ENCODE data around the gene FBXO28. TPM values are rescaled to one million over a fixed set of nuclear protein-coding genes. Genes with fewer than 3 reads are reported as not detected.
"Not testable (repeated sequence)": the region's sequence is repeated elsewhere in the genome, so short reads cannot be mapped to it uniquely, and the experiment has no call there.

Gene FBXO28
- total and polyA plus RNA-seq, 5 donors from 2014 or later: 13.0 to 32.5 (median 16.2) TPM

- Histone ChIP-seq H3K27ac (ENCODE audit: insufficient read depth, low read length, poor library complexity, severe bottlenecking) (no peak overlapping the region), H3K4me1 (ENCODE audit: control insufficient read depth, insufficient read depth, low read length, poor library complexity, severe bottlenecking) (no peaks in the 10 kb centered on the region), H3K27me3 (ENCODE audit: control insufficient read depth, insufficient read depth, low read length) (peaks cover 14% of the 10 kb centered on the region), H3K4me3 (ENCODE audit: low read depth, low read length) (no peak overlapping the region), H3K9me3 (ENCODE audit: control insufficient read depth in 2 of 2, low read length in 2 of 2) (no peaks in the 10 kb centered on the region), H3K36me3 (ENCODE audit: control insufficient read depth, insufficient read depth, low read length) (no peaks in the 10 kb centered on the region)
- Mint-ChIP-seq H3K9me3 (peaks cover 0 to 3% (median 0%) of the 10 kb centered on the region in 7 donors), H3K4me1 (peaks cover 0 to 6% (median under 1%) of the 10 kb centered on the region in 4 donors), H3K4me3 (no peak overlapping the region), H3K27ac (no peak overlapping the region), H3K36me3 (no peaks in the 10 kb centered on the region), H3K27me3 (peaks cover 57% of the 10 kb centered on the region)
- ATAC-seq (ENCODE audit: low read depth in 2 of 2): no peak
- no peak for DNase-seq
Observed at GRCh38 chr1:224069138-224069537, 44.8 kb upstream of the FBXO28 start.

- no peak for ATAC-seq (ENCODE audit: low read depth in 2 of 2)
- peaks cover 0 to 3% (median 0%) of the 10 kb centered on the region in 7 donors for H3K9me3 Mint-ChIP-seq
- DNase-seq: no peak
- peaks cover 15% of the 10 kb centered on the region for H3K27me3 ChIP-seq (ENCODE audit: control insufficient read depth, insufficient read depth, low read length)
- no peaks in the 10 kb centered on the region for H3K36me3 ChIP-seq (ENCODE audit: control insufficient read depth, insufficient read depth, low read length)
- no peak overlapping the region for H3K4me3 Mint-ChIP-seq
- H3K4me1 Mint-ChIP-seq: no peaks in the 10 kb centered on the region
- H3K4me1 ChIP-seq (ENCODE audit: control insufficient read depth, insufficient read depth, low read length, poor library complexity, severe bottlenecking): no peaks in the 10 kb centered on the region
- no peak overlapping the region for H3K27ac Mint-ChIP-seq
- no peaks in the 10 kb centered on the region for H3K9me3 ChIP-seq (ENCODE audit: control insufficient read depth in 2 of 2, low read length in 2 of 2)
- no peak overlapping the region for H3K27ac ChIP-seq (ENCODE audit: insufficient read depth, low read length, poor library complexity, severe bottlenecking)
- H3K36me3 Mint-ChIP-seq: no peaks in the 10 kb centered on the region
- peaks cover 63% of the 10 kb centered on the region for H3K27me3 Mint-ChIP-seq
- no peak overlapping the region for H3K4me3 ChIP-seq (ENCODE audit: low read depth, low read length)
Observed at GRCh38 chr1:224070521-224070920, 43.4 kb upstream of the FBXO28 start.

DNA sequence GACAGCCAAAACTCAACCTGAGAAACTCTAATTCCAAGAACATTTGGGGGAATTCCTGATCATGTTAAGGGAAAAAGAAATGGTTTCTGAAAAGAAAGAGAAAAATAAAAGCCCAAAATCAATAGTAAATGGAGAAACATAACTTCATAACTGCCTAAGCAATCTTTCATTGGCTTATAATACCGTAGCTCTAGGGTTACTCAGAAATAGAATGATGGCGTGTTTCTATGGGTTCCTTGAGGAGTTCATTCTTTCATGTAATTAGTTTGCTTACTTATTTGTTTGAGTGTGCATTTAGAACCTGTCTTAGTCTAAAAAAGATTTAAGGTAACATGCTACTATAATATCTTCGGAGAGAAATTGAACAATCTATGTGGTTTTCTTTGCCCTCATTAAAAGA is 37.5 kb upstream of the FBXO28 start:
- DNase-seq (no peak), ATAC-seq (ENCODE audit: low read depth in 2 of 2) (no peak)
- no peak overlapping the region for H3K4me3 ChIP-seq (ENCODE audit: low read depth, low read length)
- H3K36me3 Mint-ChIP-seq: no peaks in the 10 kb centered on the region
- no peak overlapping the region for H3K27ac Mint-ChIP-seq
- H3K4me1 ChIP-seq (ENCODE audit: control insufficient read depth, insufficient read depth, low read length, poor library complexity, severe bottlenecking): no peaks in the 10 kb centered on the region
- H3K9me3 ChIP-seq (ENCODE audit: control insufficient read depth in 2 of 2, low read length in 2 of 2): no peaks in the 10 kb centered on the region
- peaks cover 41% of the 10 kb centered on the region for H3K27me3 Mint-ChIP-seq
- no peaks in the 10 kb centered on the region for H3K4me1 Mint-ChIP-seq
- H3K27me3 ChIP-seq (ENCODE audit: control insufficient read depth, insufficient read depth, low read length): peaks cover 15% of the 10 kb centered on the region
- no peaks in the 10 kb centered on the region for H3K36me3 ChIP-seq (ENCODE audit: control insufficient read depth, insufficient read depth, low read length)
- no peak overlapping the region for H3K27ac ChIP-seq (ENCODE audit: insufficient read depth, low read length, poor library complexity, severe bottlenecking)
- no peak overlapping the region for H3K4me3 Mint-ChIP-seq
- peaks cover 0 to 4% (median 0%) of the 10 kb centered on the region in 7 donors for H3K9me3 Mint-ChIP-seq

DNA sequence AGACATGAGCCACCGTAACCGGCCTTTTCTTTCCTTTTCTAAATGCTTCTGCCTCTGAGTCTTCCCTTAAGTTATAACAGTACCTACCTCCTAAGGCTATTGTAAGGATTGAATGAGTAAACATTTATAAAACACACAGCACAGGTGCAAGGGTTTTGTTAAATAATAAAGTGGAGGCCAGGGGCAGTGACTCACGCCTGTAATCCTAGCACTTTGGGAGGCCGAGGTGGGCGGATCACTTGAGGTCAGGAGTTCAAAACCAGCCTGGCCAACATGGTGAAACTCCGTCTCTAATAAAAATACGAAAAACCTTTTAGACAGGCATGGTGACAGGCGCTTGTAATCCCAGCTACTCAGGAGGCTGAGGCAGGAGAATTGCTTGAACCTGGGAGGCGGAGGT is 34.3 kb upstream of the FBXO28 start:
- not testable (repeated sequence) for H3K9me3 Mint-ChIP-seq; H3K36me3 Mint-ChIP-seq; H3K4me3 Mint-ChIP-seq; H3K9me3 ChIP-seq (ENCODE audit: control insufficient read depth in 2 of 2, low read length in 2 of 2); DNase-seq; H3K4me1 ChIP-seq (ENCODE audit: control insufficient read depth, insufficient read depth, low read length, poor library complexity, severe bottlenecking); H3K36me3 ChIP-seq (ENCODE audit: control insufficient read depth, insufficient read depth, low read length); H3K27ac ChIP-seq (ENCODE audit: insufficient read depth, low read length, poor library complexity, severe bottlenecking); H3K4me3 ChIP-seq (ENCODE audit: low read depth, low read length); H3K27ac Mint-ChIP-seq; H3K4me1 Mint-ChIP-seq; ATAC-seq (ENCODE audit: low read depth in 2 of 2)
- peaks cover 11% of the 10 kb centered on the region for H3K27me3 ChIP-seq (ENCODE audit: control insufficient read depth, insufficient read depth, low read length)
- peaks cover 30% of the 10 kb centered on the region for H3K27me3 Mint-ChIP-seq

GRCh38 chr1:224080115-224080774 is 33.7 kb upstream of the FBXO28 start:
- DNase-seq: no peak
- Histone ChIP-seq H3K4me3 (ENCODE audit: low read depth, low read length) (no peak overlapping the region), H3K9me3 (ENCODE audit: control insufficient read depth in 2 of 2, low read length in 2 of 2) (no peaks in the 10 kb centered on the region), H3K27me3 (ENCODE audit: control insufficient read depth, insufficient read depth, low read length) (peaks cover 10% of the 10 kb centered on the region), H3K36me3 (ENCODE audit: control insufficient read depth, insufficient read depth, low read length) (no peaks in the 10 kb centered on the region), H3K4me1 (ENCODE audit: control insufficient read depth, insufficient read depth, low read length, poor library complexity, severe bottlenecking) (no peaks in the 10 kb centered on the region), H3K27ac (ENCODE audit: insufficient read depth, low read length, poor library complexity, severe bottlenecking) (no peak overlapping the region)
- H3K27ac Mint-ChIP-seq: no peak overlapping the region
- no peaks in the 10 kb centered on the region for H3K4me1 Mint-ChIP-seq
- H3K27me3 Mint-ChIP-seq: peaks cover 28% of the 10 kb centered on the region
- peaks cover 0 to 3% (median 0%) of the 10 kb centered on the region in 7 donors for H3K9me3 Mint-ChIP-seq
- no peaks in the 10 kb centered on the region for H3K36me3 Mint-ChIP-seq
- H3K4me3 Mint-ChIP-seq: no peak overlapping the region
- ATAC-seq (ENCODE audit: low read depth in 2 of 2): no peak

- Histone ChIP-seq H3K4me3 (ENCODE audit: low read depth, low read length) (no peak overlapping the region), H3K27ac (ENCODE audit: insufficient read depth, low read length, poor library complexity, severe bottlenecking) (no peak overlapping the region), H3K27me3 (ENCODE audit: control insufficient read depth, insufficient read depth, low read length) (peaks cover 8% of the 10 kb centered on the region), H3K36me3 (ENCODE audit: control insufficient read depth, insufficient read depth, low read length) (no peaks in the 10 kb centered on the region), H3K9me3 (ENCODE audit: control insufficient read depth in 2 of 2, low read length in 2 of 2) (no peaks in the 10 kb centered on the region), H3K4me1 (ENCODE audit: control insufficient read depth, insufficient read depth, low read length, poor library complexity, severe bottlenecking) (no peaks in the 10 kb centered on the region)
- Mint-ChIP-seq H3K4me3 (no peak overlapping the region), H3K36me3 (no peaks in the 10 kb centered on the region), H3K27me3 (peaks cover 25% of the 10 kb centered on the region), H3K27ac (no peak overlapping the region), H3K4me1 (no peaks in the 10 kb centered on the region), H3K9me3 (peaks cover 0 to 3% (median 0%) of the 10 kb centered on the region in 7 donors)
- ATAC-seq (ENCODE audit: low read depth in 2 of 2): no peak
- DNase-seq: no peak
Observed at GRCh38 chr1:224081604-224082003, 32.3 kb upstream of the FBXO28 start.

DNA sequence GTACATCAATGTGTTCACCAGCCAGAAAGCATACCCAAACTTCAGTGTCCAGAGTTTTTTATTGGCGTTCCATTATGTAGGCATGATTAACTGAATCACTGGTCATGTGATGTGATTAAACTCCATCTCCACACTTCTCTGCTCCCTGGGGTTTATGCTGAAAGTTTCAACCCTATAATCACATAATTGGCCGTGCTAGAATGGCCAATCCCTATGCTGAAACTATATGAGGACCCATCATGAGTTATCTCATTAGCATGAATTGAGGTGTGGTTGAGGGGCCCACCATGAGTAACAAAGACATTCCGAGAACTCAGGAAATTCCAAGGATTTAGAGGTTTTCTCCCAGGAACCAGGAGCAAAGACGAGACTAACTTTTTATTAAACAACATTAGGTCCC is 31.8 kb upstream of the FBXO28 start:
- Histone ChIP-seq H3K4me1 (ENCODE audit: control insufficient read depth, insufficient read depth, low read length, poor library complexity, severe bottlenecking) (no peaks in the 10 kb centered on the region), H3K27ac (ENCODE audit: insufficient read depth, low read length, poor library complexity, severe bottlenecking) (no peak overlapping the region), H3K9me3 (ENCODE audit: control insufficient read depth in 2 of 2, low read length in 2 of 2) (no peaks in the 10 kb centered on the region), H3K4me3 (ENCODE audit: low read depth, low read length) (no peak overlapping the region), H3K36me3 (ENCODE audit: control insufficient read depth, insufficient read depth, low read length) (no peaks in the 10 kb centered on the region), H3K27me3 (ENCODE audit: control insufficient read depth, insufficient read depth, low read length) (peaks cover 10% of the 10 kb centered on the region)
- no peaks in the 10 kb centered on the region for H3K36me3 Mint-ChIP-seq
- ATAC-seq (ENCODE audit: low read depth in 2 of 2): no peak
- H3K9me3 Mint-ChIP-seq: peaks cover 0 to 3% (median 0%) of the 10 kb centered on the region in 7 donors
- no peak overlapping the region for H3K27ac Mint-ChIP-seq
- H3K4me3 Mint-ChIP-seq: no peak overlapping the region
- DNase-seq: no peak
- H3K4me1 Mint-ChIP-seq: no peaks in the 10 kb centered on the region
- peaks cover 28% of the 10 kb centered on the region for H3K27me3 Mint-ChIP-seq

GRCh38 chr1:224084867-224085266 is 29.0 kb upstream of the FBXO28 start:
- ATAC-seq (ENCODE audit: low read depth in 2 of 2) (no peak), DNase-seq (no peak)
- Histone ChIP-seq H3K36me3 (ENCODE audit: control insufficient read depth, insufficient read depth, low read length) (no peaks in the 10 kb centered on the region), H3K27ac (ENCODE audit: insufficient read depth, low read length, poor library complexity, severe bottlenecking) (no peak overlapping the region), H3K27me3 (ENCODE audit: control insufficient read depth, insufficient read depth, low read length) (peaks cover 13% of the 10 kb centered on the region), H3K4me3 (ENCODE audit: low read depth, low read length) (no peak overlapping the region), H3K9me3 (ENCODE audit: control insufficient read depth in 2 of 2, low read length in 2 of 2) (no peaks in the 10 kb centered on the region), H3K4me1 (ENCODE audit: control insufficient read depth, insufficient read depth, low read length, poor library complexity, severe bottlenecking) (no peaks in the 10 kb centered on the region)
- no peaks in the 10 kb centered on the region for H3K36me3 Mint-ChIP-seq
- H3K4me3 Mint-ChIP-seq: no peak overlapping the region
- no peak overlapping the region for H3K27ac Mint-ChIP-seq
- no peaks in the 10 kb centered on the region for H3K4me1 Mint-ChIP-seq
- H3K27me3 Mint-ChIP-seq: peaks cover 27% of the 10 kb centered on the region
- peaks cover 0 to 3% (median 0%) of the 10 kb centered on the region in 7 donors for H3K9me3 Mint-ChIP-seq

Data from CD4-positive, CD25-positive, alpha-beta regulatory T cell (primary cell).